ENCODE data around the gene RETREG3.
"Not testable (repeated sequence)": the region's sequence is repeated elsewhere in the genome, so short reads cannot be mapped to it uniquely, and the experiment has no call there.

- TF ChIP-seq EZH2phosphoT487 (IDR thresholded peaks at IDR 0.05; ENCODE audit: borderline replicate concordance, low read length); CTCF (IDR thresholded peaks at IDR 0.05; ENCODE audit: low read depth, low read length, poor library complexity, severe bottlenecking): not testable (repeated sequence)
These were observed 68.6 kb downstream of the RETREG3 start for GRCh38 chr17:42540558-42540957.
